GM18498 (cell line): ENCODE results near the gene PLEKHG4.

Experiments
- ATAC-seq: cut with Tn5 transposase; IDR thresholded peaks from one replicate; pipeline ENCODE4 v1.9.1; 2021; ENCODE audit warnings: mild to moderate bottlenecking, moderate library complexity; ENCODE audit not compliant: unreplicated experiment

The PLEKHG4 gene

GRCh38 chr16:67279296-67280089 lies at the start of gene PLEKHG4:
Gene PLEKHG4 (plus strand): TSS chr16:67279532. CDS start chr16:67280045, 513 bp downstream.
- ATAC-seq, result peak; percentile 90

- no peak for ATAC-seq
These were observed 49.2 kb upstream of the PLEKHG4 start for GRCh38 chr16:67229906-67230808.

- no peak for ATAC-seq
These were observed 48.3 kb upstream of the PLEKHG4 start for GRCh38 chr16:67230809-67231660.

GRCh38 chr16:67233596-67233995 lies 45.7 kb upstream of the PLEKHG4 start:
- no peak for ATAC-seq

GRCh38 chr16:67234180-67234597 lies 45.1 kb upstream of the PLEKHG4 start:
- ATAC-seq, result no peak

- no peak for ATAC-seq
These were observed 43.3 kb upstream of the PLEKHG4 start for GRCh38 chr16:67235816-67236562.

- ATAC-seq, result no peak
These were observed 42.6 kb upstream of the PLEKHG4 start for GRCh38 chr16:67236563-67237395.

- no peak for ATAC-seq
These were observed 41.7 kb upstream of the PLEKHG4 start for GRCh38 chr16:67237396-67238277.

GRCh38 chr16:67238278-67238575 lies 41.1 kb upstream of the PLEKHG4 start:
- no peak for ATAC-seq

- ATAC-seq, result no peak
These were observed 40.4 kb upstream of the PLEKHG4 start for GRCh38 chr16:67238806-67239470.

GRCh38 chr16:67240506-67240905 lies 38.8 kb upstream of the PLEKHG4 start:
- no peak for ATAC-seq

- no peak for ATAC-seq
These were observed 38.1 kb upstream of the PLEKHG4 start for GRCh38 chr16:67241008-67241900.

- ATAC-seq, result no peak
These were observed 37.1 kb upstream of the PLEKHG4 start for GRCh38 chr16:67242138-67242730.

- no peak for ATAC-seq
These were observed 35.9 kb upstream of the PLEKHG4 start for GRCh38 chr16:67243481-67243880.

GRCh38 chr16:67244387-67245185 lies 34.7 kb upstream of the PLEKHG4 start:
- ATAC-seq, result peak; percentile 50

- ATAC-seq, result no peak
These were observed 34.1 kb upstream of the PLEKHG4 start for GRCh38 chr16:67245186-67245585.
